Left kidney (tissue), 8 donors: ENCODE measurements around the gene BBX. TPM values are rescaled to one million over a fixed set of nuclear protein-coding genes. Genes with fewer than 3 reads are reported as not detected.
A peak's percentile ranks its signal among the peaks of the same experiment; 100 is the strongest.

Experiments used
- DNase-seq: peaks from one replicate; pipeline ENCODE4 v3.0.0-alpha.2; 2013
- long read RNA-seq, 8 donors: transcript quantifications; one replicate each; lab custom pipeline, GENCODE V29; 2026
- polyA plus RNA-seq: library from polyadenylated mRNA; unstranded; fragments of 120-200 nt; gene quantifications from one replicate; pipeline ENCODE4 v1.2.1, GENCODE V29; 2013; ENCODE audit not compliant: insufficient read length

Gene BBX
- polyA plus RNA-seq, result 70.1 TPM
- long read RNA-seq, donor 1, full-length matches to known transcripts, result 1 of 49 reads
- long read RNA-seq, donor 1, partial matches to known transcripts, result 48 of 49 reads
- long read RNA-seq, donor 1, other reads (novel, unspliced or antisense), result 0 of 49 reads
- long read RNA-seq, donor 2, partial matches to known transcripts, result 50 of 50 reads
- long read RNA-seq, donor 2, other reads (novel, unspliced or antisense), result 0 of 50 reads
- long read RNA-seq, donor 3, full-length matches to known transcripts, result 2 of 17 reads
- long read RNA-seq, donor 3, partial matches to known transcripts, result 15 of 17 reads
- long read RNA-seq, donor 3, other reads (novel, unspliced or antisense), result 0 of 17 reads
- long read RNA-seq, donor 4, result 0 reads
- long read RNA-seq, donor 5, partial matches to known transcripts, result 33 of 34 reads
- long read RNA-seq, donor 5, other reads (novel, unspliced or antisense), result 0 of 34 reads
- long read RNA-seq, donor 6, partial matches to known transcripts, result 52 of 54 reads
- long read RNA-seq, donor 6, other reads (novel, unspliced or antisense), result 0 of 54 reads
- long read RNA-seq, donor 7, partial matches to known transcripts, result 33 of 34 reads
- long read RNA-seq, donor 7, other reads (novel, unspliced or antisense), result 0 of 34 reads
- long read RNA-seq, donor 8, partial matches to known transcripts, result 21 of 22 reads
- long read RNA-seq, donor 8, other reads (novel, unspliced or antisense), result 0 of 22 reads

DNA sequence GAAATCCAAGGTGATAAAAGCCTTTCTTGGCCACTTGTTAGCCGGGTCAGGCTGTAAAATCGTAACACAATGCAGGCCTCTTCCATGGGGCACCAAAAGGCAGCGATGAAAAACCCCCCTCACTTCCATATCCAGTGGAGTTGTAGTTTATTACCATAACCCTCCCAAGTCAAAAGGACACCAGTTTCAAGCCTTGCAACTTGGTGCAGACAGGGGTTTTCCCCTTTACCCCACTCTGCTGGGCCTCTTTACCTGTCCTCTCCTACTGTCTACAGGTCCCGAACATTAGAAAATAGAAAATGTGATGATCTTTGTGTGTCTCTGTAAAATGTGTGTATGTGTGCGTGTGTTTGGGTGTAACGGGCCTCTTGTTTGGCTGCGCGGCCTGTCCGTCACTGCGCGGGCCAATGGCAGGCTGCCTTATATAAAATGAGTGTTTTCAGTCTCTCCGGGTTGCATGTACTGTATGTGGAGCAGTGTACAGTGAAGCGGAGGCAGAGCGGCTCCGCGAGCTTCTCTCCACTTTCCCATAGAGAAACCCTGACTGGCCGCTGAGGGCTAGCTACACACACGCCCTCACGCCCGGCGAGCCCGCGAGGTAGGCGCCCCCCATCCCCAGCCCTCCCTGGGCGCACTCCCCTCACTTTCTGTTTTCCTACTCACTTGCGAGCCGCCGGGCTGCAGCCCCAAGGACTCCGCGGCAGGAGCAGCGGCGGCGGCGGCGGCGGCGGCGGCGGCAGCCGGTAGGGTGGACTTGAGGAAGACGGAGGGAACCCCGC lies at the start of gene BBX:
TSS of gene BBX (plus strand) at position 453 of the 779 bp plus-strand sequence. CDS start 187,499 bp downstream, outside the sequence.
- peak; percentile 98 for DNase-seq

DNA sequence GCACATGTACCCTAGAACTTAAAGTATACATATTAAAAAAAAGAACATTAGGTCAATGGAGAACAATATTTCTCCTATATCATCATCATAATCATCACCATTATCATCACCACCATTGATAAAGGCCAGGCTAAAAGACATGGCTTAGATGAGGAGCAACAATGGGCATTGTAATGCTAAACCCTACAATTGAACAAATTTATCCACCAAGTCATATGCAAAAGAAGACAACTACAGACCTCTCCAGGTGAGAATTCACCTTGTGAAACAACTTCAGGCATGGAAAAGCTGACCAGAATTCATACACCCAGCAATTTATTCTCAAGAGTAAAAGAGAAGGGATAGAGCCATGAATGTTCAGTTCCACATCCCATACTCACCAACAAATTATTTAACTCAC lies 46.3 kb upstream of the BBX start:
- no peak for DNase-seq

DNA sequence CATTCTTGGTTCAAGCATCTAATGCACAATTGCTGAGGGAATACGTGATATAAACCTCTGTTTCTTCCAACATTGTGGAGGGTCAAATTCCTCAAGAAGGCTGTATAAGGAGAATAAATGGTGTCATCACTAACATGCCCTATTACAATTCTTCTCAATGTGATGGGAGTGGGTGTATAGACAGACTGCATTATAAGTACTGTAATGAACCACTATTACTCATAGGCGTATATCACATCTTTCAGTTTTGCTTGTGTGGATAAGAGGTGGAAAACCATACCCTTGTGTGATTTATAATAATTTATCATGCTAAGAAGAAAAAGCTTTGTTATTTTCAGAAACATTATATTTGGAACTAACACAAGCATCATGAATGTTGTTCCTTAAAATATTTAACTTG lies 35.3 kb upstream of the BBX start:
- DNase-seq, result no peak

DNA sequence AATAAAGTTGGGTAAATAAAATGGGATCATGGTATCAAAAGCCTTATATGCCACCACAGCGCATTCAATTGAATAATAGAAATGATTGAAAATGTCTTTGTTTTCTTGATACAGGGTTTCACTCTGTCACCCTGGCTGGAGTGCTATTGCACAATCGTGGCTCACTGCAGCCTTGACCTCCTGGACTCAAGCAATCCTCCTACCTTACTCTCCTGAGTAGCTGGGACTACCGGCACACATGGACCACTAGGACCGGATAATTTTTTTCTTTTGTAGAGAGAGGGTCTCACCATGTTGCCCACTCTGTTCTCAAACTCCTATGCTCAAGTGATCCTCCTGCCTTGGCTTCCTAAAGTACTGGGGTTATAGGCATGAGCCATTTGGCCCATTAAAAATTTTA lies 33.8 kb upstream of the BBX start:
- no peak for DNase-seq

DNA sequence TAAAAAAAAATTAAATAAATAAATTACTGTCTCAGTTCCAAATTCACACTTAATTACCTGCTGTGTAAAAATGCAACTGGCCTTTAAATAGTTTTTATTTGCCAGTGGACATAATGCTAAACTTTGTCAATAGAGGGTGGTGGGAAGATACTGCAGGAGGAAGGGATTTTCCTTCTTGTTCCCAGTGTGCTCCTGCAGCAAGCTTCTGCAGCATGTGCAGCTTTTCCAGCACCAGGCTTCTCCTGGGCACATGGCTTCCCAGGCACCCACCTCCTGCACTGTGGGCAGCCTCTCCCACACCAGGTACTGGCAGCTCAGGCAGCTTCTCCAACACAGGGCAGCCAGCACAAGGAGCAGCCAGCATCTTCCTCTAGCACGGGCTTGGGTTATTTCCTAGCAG lies 29.6 kb upstream of the BBX start:
- DNase-seq, result no peak

DNA sequence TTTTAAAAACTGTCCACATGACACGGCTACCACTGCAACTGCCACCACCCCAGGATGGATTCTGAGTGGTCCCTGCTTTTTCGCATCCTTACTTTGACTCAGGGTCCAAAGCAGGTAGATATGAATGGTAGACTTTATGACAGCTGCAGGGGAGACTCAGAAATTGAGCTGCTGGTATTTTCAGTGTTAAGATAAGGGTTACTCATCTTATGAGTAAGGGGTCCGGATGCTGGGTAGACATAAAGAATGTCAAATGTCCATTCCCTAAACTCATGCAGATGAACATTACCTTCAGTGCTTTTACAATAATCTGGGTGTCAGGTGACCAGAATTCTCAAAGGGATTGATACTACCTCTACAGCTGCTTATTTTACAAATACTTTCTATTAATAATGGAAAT lies 25.9 kb upstream of the BBX start:
- no peak for DNase-seq

DNA sequence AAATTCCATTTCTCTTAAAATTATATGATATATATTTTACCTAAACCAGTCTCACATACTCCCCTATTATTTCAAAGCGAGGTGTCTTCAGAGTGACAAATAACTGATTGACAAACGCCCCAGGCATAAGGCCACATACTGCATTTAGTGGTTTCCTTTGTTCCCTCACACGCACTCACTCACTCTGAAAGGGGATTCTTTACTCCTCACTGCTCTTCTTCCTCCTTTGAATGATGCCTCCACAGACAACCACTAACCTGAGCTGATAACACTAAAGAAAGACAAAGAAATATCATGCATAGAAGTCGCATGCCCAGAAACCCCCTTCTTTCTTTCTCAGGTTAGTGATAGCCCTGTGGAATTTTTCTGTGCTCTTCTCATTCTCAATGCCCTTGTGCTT lies 24.1 kb upstream of the BBX start:
- no peak for DNase-seq

DNA sequence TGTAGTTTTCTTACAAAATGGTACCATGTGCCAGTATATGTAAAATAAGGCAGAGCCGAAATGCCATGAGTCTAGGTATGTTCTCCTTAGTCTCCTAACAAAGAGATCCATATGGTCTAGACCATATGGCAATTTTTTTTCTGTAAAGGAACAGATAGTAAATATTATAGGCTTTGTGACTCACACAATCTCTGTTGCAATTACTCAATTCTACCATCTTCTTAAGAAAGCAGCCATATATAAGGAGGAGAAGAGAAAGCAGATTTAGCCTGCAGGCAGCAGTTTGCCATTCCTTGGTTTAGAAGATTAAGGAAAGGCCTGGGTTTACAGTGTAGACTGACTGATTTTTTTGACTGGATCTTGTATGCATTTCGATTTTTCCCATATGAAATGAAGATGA lies 16.3 kb upstream of the BBX start:
- no peak for DNase-seq

DNA sequence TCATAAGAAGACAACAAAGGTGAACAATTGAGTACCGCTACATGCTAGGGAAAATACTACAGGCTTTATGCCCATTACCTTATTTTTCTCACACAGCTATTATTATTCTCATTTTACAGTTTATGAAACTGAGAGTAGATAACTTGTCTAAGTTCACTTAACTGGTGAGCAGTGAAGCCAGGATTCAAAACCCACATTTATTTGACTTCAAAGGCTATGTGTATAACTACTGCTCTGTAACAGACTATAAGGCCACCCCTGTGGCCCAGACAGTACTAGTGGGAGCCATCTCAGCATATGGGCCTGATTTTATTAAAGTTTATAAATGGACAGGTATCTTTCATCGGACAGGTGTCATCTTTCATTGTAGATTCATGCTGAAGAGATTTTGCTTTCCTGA lies 14.4 kb upstream of the BBX start:
- DNase-seq, result no peak

DNA sequence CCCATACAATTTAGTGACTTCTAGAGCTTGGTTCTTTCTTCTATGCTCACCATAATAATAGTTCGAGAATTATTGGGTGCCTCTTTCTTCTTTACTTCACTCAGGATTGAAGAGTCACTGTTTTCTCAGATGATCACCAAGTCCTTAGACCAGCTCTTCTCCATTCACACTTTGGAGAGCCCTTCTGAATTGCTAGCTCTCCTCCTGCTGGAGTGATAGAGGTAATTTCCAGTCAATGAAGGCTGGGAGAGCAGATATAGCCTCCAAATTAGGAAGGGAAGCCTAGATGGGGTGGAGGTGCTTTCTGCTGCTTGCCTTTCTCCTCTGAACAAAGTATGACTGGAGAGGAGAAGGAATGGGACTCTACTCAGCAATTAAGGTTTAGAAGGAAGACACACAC lies 10.7 kb upstream of the BBX start:
- DNase-seq, result no peak

DNA sequence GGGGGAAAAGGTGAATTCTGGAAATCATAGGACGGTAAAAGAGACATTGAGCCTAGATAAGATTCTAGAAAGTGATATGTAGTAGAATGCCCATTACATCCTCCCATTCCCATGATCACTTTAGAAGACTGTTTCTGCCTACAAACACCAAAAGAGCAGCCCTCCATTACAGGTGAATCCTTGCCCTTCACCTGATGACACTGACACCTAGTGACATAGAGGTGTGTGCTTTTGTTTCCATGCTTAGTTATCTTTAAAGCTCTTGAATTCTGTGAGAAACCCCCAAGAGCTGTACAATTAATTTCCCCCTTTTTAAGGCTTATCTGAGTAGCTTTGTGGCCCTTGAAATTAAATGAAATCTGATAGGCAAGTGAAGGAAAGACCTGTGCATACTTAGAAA lies 8.3 kb upstream of the BBX start:
- no peak for DNase-seq

DNA sequence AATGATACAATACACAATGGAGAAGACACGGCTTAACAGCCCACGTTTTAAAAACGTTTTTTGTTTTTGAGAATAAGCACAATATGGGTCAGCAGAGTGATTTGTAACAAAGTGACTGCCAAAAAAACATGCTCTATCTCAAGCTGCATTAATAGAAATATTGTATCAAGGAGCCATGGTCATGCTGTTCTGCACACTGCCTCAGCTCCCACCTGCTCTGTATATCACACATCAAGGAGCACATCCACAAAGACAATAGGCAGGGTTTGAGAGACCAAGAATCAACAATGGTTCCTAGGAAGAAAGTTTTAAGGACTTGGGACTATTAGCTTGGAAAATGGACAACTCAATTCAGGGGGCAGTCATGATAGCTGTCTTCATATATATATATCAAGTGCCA lies 6.3 kb upstream of the BBX start:
- DNase-seq, result no peak

DNA sequence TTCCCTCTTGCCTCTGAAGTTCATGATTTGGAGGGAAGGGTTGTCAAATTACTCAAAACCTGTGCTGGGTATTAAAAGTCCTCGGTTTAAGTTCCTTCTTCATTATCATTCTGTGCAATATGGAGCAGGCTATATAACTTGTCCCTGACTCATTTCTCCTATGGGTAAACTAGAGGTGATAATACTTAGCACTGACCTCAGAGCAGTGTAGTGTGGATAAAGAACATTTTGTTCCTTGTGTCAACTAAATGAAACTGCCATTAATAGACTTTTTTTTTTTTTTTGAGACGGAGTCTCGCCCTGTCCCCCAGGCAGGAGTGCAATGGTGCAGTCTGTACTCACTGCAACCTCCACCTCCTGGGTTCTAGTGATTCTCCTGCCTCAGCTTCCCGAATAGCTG lies 2.2 kb upstream of the BBX start:
- DNase-seq, result no peak

DNA sequence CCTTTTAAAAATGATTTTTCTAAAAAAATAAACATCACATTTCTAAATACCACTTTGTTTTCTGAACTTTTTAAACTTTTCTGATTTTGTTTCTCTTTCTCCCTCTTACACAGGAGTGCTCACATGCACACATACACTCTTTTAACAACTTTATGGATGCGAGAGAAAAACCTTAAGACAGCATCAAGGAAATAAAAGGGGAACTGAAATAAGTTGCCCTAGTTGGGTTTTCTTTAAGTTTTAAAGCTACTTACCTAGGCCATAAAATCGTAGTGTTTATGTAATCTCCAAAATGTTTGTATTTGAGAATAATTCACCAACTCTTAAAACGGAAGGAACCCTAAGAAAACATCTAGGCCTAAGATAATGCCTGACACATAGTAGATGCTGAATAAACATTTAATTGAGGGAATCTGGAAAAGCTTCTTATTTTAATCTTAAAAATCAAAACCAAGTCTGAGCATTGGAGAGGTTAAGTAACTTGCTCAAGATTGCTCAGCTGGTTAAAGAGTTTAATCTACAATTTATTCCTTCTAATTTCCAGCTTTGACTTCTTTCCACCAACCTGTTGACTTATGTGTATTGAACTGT lies 1.2 kb upstream of the BBX start:
- no peak for DNase-seq

DNA sequence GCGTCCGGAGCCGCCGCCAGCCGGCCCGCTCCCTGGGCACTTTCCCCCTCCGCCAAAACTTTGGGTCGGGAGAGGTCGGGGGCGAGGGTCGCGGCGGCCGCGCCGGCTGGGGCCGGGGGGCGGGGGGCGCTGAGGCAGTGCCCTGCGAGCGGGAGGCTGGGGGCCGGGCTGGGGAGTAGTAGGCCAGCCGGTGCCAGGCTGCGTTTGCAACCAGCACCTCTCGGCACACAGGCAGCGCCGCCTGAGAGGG lies 452 bp downstream of the BBX start:
- DNase-seq, result peak; percentile 44

DNA sequence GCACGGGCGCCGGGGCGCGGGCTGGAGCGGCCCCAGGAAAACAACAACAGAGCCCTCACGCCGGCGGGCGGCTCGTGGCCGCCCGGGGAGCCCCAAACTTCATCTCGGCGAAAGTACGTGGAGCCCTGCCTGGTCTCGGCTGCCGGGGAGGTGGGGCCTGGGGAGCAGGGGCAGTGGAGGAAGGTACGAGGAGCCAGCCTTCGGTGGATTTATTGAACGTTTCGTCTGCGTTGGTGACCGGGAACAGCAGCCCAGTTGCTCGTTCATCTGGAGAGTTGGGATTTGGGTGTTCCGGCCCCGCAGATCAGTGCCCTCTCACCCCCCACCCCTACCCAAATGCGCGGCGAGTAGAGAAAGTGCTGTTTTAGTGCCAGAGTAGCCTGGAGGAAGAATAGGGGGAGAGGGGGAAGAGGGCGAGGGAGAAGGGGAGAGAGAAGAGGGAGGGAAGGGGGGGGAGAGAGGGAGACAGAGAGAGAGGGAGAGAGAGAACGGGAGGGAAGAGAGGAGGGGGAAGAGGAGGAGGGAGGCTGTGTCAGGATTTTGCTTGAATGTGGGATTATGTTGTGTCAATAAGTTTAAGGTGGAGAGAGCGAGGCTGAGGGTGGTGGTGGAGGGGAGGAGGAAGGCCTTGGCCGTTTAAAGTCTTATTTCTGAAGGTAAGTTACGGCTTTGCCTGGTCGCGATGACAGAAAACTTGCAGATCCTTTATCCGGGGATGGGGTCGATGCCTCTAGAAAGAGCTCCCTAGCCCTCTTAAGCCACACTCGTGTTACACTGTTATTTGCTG lies 970 bp downstream of the BBX start:
- DNase-seq, result peak; percentile 66

DNA sequence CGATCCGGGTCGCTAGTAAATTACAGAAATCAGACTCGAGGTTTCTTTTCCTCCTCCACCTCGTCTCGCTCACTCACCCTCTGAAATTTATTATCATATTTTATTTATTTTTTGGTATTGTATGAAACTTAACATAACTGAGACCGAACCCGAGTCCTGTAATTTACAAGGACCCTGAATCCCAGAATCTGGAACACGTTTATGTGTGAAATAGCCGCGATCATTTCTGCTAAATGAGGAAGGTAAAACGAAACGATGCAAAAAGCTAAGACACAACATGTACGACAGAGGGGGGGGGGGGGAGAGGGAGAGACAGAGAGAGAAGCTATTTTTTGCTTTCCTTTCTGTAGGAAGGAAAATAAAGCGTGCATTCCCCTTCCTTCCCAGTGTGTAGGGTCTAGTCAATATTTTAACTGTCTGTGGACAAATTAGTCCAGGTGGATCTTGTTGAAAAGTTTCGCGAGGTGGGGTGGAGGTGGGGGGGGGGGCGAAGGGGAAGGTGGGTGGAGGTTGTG lies 1.6 kb downstream of the BBX start:
- DNase-seq, result peak; percentile 46

DNA sequence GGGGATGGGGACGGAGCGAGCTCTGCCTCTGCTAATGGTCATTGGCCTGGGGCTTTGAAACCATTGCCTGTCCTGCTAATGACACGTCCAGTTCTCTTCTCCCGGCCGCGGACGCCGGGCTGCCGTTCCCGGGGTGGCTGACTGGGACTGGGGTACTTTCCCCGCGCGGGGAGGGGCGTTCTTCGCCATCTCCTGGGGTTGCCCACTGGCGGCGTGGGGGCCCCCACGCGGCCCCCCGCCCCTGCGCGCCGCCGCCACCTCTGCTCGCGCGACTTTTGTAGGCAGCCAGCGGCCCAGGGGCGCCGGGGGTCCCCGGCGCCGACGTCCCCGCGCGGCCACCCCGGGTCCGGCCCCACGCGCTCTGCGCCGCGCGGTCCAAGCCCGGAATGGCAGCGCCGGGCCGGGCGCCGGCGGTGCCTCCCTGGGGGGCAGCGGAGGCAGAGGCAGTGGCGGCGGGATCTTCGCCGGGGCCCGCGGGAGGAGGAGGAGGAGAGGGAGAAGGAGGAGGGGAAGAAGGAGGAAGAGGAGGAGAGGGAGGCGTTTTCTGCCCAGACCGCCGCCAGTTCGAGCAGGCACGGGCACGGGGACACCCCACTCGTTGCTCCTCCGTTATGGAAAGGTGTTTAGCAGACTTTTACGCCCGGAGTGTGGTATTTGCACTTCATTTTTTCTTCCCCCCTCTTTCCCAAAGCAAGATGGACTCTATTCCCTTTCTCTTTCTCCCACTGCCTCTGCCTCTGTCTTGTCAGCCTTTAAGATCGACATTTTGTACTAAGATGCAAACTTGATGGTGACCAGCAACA lies 2.3 kb downstream of the BBX start:
- peak; percentile 57 for DNase-seq

DNA sequence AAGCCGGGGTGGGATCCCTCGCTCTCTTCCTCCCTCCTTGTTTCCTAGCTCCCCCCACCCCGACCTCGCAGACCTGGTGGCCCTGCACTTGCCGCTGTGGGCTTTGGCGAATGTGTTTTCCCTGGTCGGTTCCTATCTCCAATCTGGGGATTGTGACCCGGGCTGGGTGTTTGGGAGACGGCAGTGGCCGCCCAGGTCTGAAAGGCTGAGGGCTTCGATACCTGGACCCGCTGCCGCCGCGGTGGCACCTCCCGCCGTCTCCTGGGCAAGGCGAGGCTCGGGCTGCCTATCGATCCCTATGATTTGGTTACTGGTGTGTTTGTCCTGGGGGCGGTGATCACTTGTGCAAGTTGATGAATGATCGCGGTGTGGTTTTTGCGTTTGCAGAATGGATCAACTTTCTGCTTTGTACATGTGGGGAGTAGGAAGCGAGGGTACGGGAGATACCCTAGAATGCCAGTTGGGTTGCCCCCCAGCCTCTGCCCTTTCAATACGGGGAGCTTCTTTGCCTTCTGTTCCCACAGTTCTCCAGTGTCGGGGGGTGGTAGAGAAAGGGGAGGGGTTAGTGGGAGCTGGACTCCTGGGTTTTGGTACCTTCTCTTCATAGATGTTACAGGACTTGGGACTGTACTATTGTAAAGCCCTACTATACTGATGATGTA lies 3.0 kb downstream of the BBX start:
- DNase-seq, result no peak

DNA sequence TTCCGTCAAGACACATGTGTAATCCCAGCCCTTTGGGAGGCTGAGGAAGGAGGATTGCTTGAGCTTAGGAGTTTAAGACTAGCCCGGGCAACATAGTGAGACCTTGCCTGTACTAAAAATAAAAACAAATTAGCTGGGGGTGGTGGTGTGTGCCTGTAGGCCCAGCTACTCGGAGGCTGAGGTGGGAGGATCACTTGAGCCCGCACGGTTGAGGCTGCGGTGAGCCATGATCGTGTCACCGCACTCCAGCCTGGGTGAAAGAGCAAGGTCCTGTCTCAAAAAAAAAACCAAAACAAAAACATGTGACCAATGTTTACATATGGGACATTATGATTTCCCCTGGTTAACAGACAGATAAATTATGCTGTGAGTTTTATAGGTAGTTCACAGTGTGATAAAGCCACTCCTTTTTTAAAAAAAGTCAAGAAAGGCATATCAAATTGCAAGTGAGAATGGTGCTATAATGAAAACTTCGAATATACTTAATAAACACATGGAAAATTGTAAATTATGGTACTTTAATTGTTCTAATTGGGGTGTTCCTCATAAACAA lies 9.2 kb downstream of the BBX start:
- DNase-seq, result no peak
